Activated CD8-positive, alpha-beta memory T cell treated with anti-CD3 and anti-CD28 coated beads, Interleukin-2, amount 50 U/mL, for 24 hours (primary cell): ENCODE results near the gene SLC9A2.

Experiments used
- DNase-seq: peaks from one replicate; pipeline ENCODE4 v3.0.0-alpha.2; 2020; ENCODE audit errors: extremely low read depth

The SLC9A2 gene, protein sequence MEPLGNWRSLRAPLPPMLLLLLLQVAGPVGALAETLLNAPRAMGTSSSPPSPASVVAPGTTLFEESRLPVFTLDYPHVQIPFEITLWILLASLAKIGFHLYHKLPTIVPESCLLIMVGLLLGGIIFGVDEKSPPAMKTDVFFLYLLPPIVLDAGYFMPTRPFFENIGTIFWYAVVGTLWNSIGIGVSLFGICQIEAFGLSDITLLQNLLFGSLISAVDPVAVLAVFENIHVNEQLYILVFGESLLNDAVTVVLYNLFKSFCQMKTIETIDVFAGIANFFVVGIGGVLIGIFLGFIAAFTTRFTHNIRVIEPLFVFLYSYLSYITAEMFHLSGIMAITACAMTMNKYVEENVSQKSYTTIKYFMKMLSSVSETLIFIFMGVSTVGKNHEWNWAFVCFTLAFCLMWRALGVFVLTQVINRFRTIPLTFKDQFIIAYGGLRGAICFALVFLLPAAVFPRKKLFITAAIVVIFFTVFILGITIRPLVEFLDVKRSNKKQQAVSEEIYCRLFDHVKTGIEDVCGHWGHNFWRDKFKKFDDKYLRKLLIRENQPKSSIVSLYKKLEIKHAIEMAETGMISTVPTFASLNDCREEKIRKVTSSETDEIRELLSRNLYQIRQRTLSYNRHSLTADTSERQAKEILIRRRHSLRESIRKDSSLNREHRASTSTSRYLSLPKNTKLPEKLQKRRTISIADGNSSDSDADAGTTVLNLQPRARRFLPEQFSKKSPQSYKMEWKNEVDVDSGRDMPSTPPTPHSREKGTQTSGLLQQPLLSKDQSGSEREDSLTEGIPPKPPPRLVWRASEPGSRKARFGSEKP

DNA sequence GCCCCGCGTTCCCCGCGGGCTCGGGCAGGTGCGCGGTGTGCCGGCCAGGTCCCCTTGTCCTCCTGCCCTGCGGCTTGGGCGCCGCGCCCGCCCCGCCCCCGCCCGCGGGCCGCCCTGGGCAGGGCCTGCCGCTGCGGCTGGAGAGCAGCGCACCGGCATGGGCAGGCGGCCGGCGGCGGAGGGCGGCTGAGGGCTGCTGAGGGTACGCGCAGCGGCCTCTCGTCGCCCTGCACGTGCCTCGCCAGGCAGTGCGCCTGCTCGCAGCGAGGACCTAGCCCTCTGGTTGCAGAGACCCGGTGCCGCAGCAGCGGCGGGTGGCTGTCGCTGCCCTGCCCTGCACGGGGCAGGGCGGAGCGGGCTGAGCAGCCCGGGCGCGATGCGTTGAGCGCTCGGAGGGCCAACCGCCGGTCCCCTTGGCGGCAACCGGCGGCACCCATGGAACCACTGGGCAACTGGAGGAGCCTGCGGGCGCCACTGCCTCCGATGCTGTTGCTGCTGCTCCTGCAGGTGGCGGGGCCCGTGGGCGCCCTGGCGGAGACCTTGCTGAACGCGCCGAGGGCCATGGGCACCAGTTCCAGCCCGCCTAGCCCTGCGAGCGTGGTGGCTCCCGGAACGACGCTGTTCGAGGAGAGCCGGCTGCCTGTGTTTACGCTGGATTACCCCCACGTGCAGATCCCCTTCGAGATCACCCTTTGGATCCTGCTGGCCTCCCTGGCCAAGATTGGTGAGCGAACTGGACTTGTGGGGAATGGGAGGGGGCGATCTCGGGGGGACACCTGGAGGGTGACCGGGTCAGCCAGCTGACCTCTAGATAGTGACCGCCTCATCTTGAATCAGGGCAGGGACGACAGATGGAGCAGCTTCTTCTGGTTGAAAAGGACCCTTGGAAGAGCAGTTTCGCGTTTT, at the start of gene SLC9A2:
Gene SLC9A2, plus strand, starts transcription at position 140 of the 906 bp plus-strand sequence. Its CDS starts 296 bp downstream, at position 436.
- DNase-seq = no peak

DNA sequence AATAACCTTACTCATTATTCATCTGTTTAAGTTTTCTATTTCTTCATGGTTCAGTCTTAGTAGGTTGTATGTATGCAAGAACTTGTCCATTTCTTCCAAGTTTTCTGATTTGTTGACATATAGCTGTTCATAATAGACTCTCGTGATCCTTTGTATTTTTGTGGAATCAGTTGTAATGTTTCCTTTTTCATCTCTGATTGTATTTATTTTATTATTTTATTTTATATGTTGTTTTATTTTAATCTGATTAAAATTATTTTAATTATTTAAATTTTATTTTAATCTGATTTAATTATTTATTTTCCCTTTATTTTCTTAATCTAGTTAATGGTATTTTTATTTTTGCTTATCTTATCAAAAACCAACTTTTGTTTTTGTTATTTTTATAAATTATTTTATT, 43.5 kb upstream of the SLC9A2 start:
- no peak for DNase-seq

DNA sequence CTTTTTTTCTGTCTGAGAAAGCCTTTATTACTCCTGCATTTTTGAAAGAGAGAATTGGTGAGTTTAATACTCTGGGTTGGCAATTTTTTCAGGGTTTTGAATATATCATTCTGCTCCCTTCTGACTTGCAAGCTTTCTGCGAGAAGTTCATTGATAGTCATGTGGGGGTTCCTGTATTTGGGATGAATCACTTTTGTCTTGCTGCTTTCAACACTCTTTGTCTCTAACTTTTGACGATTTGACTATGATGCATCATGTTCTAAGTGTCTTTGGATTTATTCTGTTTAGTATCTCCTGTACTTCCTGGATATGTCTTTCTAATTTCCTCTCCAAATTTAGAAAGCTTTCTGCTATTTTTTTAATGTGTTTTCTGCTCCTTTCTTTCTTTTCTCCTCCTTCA, 41.0 kb upstream of the SLC9A2 start:
- no peak for DNase-seq

DNA sequence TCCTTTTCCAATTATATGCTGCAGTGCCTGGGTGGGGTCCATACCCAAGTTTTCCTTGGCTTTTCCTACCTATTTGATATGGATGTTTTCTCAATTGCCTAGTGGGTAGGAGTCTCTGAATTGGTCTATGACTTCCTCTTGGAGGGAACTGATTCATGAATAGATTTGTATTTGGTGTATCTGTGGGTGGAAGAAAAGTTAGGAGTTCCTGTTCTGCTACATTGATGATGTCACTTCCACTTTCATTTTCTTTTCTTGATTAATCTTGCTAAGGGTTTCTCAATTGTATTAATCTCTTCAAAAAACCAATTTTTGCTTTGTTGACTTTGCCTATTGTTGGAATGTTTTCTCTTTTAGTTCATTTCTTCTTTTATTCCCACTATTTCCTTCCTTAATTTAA, 37.4 kb upstream of the SLC9A2 start:
- no peak for DNase-seq

DNA sequence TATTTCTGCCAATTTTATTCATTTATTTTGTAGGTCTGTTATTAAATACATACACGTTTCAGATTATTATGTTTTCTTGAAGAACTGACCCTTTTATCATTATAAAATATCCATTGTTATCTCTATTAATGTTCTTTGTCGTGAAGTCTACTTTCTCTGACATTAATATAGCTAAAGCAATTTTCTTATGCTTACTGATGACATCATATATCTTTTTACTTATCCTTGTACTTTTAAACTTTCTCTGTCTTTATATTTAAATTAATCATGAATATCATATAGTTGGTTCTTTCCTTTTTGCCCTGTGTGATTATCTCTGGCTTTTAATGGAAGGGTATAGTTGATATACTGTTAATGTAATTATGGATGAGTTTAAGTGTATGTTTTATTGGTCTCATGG, 36.5 kb upstream of the SLC9A2 start:
- DNase-seq = no peak

DNA sequence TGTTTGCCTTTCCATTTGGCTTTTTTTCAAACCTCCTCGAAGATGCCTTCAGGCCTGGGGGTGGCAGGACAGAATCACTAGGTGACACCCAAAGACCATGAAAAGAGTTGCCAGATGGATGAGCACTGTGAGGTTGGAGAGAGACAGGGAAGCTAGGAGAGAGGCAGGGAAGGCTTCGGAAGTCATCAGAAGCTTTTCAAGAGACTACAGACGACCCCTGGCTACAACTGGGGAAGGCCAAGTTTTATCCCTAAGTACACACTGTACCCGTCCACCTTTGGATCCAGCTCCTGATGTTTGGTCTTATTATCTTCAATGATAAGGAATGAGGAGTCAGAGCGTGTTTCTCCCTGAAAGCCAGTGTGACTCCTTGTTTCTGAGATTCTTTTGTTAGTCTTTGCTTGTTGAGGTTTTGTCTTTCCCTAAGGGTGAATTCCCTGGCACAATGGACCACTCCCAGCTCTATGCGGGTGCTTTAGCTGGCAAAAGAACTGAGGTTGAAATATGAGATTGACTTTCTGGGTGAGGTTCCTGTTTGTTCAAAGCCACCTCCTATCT, 33.4 kb upstream of the SLC9A2 start:
- DNase-seq = no peak

DNA sequence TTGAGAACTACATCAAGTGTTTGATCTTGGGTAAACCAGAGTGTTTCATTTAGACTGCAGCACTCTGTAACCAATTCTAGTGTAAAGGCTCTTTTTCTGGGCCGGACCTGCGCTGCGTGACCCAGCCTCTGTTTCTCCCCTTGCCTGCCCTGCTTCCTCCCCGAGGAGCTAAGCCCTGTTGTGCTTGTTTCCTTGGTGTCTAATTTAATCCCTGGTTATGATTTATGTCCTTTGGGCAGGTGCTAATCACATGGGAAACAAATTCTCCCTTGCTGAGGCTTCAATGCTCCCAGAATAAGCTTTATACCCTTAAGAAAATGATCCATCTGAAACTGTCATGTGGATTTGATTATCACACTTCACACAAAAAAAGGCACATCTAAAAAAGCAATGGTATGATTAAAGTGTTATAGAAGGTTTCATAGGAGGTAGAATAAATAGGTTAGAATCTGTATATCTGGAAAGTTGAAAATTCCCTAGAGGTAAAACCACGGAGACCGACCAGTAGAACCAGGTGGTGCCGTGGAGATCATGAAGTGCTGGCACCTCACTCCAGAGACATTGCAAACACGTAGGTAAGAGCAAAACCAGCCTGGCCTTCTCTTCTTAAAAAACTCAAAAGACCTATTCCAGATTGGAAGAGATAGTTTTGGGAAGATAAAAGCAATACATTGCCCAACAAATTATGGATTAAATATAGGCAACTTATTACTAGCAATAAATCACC, 31.0 kb upstream of the SLC9A2 start:
- DNase-seq = no peak

DNA sequence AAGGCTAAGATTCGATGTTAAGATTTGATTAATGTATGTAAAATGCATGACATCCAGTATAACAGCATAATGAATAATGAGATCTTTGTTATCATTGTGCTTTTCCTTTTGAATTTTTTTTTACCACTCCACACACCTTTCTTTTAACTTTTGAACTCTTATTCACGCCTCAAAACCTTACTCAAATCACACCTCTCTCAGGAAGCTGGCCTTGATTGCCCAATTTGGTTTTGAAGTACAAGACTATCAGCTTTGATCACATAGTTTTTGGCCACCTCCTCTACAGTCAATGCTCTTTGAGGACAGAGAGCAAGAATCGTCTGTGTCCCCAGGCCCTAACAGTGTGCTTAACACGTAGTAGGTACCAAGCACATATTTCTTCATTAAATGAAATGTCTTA, 29.9 kb upstream of the SLC9A2 start:
- no peak for DNase-seq

DNA sequence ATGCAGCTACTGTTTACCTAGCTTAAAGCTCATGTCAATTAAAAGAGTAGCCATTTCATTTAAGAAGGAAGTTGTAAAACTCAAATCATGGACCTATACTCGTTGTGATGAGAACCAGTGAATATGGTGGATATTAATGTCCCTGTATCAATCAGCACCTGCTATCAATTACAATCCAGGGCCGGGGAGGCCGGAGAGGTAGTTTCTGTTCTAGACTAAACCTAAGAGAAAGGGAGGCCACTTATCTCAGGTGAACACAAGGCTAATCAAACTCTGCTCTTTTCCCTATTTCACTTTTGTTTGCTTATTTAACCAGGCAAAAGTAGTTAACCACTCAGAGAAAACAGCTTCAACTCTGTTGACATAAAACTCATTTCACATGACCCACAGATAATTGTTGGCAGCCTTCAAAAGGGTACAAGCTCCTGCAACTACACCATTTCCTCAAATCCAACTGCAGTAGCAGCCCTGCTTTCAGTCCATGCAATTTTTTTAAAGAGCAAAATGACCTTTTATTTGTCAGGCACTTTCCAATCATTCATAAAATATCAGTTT, 27.8 kb upstream of the SLC9A2 start:
- DNase-seq = no peak

DNA sequence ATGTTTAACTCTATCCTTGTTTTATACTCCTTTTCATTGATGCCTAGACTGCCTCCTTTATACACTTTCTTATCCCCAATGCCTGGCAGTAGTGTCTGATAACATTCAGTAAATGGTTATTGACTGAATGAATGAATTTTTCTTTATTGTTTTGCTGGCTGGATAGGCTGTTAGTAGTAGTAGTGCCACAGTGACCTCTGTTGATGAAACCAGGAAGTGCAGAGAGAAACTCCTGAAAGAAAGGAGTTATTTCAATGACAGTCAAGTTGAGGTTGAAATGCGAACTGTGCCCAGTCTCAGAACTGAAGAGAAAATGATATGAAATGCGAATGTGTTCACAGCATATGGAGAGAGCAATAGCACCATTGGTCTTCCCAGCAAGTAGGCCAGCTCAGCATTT, 26.8 kb upstream of the SLC9A2 start:
- DNase-seq = no peak

DNA sequence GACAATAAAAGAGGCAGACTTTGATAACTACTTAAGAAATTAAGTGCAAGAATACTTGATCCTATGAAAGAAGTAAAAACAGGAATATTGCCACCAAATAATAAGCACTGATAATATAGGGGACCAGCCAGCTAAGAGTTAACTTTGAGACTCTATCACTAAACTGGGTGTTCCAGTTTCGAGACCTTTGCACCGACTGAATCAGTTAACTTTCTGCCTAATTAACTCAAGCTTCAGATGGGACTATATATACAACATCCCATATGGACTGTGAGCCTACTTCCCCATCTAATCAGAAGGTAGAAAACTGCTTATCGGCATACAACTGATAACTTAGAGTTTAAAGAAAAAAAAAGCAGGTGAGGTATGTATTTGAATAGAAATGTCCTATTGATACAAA, 25.8 kb upstream of the SLC9A2 start:
- no peak for DNase-seq

DNA sequence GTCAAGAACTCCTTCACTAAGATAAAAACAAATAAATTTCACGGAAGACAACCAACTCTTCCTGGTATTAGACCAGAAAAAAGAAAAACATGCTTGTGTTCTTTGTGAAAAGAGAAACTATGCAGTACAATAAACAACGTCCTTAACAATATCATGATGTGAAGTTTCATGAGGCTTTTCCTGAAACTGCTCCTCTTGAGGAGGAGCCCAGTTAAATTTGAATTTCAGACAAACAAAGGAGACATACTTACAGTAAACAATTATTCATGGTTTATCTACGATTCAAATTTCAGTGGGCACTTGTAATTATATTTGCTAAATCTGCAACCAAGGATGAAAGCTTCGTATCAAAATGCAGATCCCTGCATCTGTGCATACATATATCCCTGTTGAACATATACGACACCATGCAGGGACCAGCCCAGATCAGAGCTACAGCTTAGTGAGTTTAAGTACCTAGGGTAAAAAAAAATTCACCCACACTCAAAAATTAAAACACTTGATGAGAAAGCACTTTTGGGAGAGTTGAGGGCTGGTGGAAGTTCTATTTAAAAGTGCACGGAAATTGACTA, 24.8 kb upstream of the SLC9A2 start:
- no peak for DNase-seq

DNA sequence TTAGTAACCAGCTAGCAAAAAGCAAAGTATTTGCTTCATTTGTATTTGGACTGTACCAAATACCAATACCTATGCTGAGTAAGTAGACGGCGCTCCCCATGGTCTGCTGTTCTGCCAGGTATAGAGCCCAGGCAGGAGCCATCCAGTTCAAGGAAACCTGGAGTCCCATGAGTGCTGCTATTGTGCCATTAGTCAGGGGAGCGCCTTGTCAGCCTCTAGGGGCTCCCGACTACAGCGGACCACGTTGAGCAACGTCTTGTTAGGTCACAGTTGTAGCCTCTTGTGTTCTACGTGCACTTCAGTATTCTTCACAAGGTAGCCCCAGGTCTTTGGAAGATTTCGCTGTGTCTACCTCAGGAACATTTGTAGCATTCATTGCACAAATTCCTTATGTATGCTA, 21.6 kb upstream of the SLC9A2 start:
- DNase-seq = no peak

DNA sequence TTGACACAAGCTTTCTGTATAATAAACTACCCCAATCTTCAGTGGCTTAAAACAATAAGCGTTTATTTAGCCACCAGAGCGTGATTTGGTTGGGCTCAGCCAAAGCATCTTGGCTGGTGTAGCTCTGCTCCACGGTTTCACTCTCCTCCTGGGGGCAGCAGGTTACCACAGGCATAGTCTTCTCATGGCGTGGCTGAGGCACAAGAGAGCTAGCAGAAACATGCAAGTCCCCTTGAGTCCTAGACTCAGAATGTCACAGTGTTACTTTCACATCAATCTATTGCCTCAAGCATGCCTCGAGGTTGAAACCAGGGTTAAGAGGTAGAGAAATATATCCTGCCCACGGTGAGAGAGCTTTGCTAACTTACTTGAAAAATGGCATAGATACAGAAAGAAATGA, 19.9 kb upstream of the SLC9A2 start:
- DNase-seq = no peak

DNA sequence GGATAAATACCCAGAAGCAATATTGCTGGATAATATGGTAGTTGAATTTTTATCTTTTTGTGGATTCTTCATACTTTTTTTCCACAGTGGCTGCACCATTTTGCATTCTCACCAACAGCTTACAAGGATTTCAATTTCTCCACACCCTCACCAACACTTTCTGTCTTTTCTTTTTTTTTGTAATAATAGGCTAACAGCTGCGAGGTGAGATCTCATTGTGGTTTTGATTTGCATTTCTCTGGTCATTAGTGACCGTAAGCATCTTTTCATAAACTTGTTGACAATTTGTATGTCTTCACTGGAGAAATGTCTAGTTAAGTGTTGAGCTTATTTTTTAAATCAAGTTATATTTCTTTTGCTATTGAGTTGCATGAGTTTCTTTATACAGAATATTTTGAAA, 17.6 kb upstream of the SLC9A2 start:
- DNase-seq = no peak

DNA sequence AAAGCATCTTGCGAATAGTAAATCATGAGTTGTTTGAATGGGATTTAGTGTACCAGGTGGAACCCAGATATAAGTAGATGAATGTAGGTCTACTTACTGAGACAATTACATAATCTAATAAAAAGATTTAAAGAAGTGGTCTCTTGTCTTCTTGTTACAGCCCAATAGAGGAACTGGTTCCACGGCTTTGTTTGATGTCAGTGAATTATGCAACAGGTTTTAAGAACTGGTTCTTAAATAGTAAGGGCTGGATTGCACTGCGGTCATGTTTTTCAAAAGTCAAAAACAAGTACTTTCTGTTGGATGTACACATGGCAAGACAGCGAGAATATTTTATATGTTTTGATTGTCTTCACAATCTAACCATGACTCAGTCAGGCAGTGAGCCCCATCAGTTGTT, 15.4 kb upstream of the SLC9A2 start:
- no peak for DNase-seq

DNA sequence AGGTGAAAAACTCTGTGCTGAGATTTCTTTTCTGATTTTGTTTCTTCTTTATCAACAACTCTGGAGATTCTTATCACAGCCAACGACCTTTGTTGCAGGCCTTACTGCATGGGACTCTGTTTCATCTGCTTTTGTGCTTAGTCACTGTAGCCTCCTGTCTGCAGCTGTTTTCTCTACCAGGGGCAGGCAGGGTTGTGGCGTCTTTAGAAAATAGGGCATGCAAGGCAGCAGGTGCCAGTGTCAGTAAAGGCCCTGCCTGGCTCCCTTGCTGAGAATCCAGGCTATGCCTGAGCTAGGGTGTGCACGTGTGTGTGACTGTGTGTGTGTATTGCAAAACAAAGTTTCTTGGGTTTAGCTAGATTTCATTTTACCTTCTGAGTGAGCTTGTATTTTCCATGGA, 14.6 kb upstream of the SLC9A2 start:
- no peak for DNase-seq

DNA sequence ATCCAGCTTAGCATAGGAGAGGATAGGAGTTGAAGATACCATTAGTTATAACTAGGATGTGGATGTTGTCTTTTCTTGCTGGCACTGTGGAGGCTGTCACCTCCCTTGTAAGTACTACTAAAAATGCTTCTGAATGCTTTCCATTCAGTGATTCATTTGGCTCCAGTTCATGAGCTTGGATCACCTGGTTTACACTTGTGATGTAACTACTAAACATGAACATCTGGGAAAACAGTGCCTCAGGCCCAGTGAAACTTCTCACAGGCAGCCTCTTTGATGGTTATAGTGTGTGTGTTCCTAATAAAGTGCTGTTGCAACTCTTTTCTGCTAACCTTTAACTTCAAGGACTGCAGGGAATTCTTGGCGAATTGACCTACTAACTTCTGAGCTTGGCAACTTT, 13.0 kb upstream of the SLC9A2 start:
- no peak for DNase-seq

DNA sequence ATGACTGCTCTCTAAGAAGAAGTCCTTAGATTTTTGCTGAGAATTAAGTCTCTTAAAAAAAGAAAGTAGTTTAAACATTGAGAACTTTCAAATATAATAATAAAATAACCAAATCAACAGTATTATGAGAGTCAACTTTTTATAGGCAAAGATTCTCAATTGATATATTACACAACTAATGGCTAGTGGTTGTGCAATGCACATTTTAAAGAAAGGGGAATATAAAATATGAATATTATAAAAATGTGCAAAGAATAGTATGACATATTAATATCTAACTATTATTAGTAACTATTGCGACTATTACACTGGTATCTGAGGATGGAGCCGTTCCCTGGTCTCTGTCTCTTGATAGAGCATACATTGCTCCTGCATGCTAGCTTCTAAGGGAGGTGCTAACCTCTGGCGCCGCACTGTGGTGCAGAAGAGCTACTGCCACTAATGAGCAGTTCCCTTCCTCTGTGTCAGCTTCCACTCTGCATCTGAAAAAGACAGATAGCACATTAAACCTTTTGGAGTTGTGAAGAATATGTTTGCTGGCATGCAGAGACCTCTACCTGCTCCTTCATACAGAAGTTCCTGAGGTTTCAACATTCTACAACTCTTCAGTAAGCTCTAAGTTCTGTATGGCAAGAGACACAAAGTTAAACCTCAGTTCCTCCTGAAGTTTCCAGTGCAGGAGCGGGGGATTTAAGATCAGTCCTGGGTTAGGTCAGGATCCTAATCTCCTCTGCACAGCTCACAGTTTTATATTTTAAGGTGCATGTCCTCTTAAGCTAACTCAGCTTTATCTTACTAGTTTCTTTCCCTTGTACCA, 3.5 kb upstream of the SLC9A2 start:
- DNase-seq = no peak
